Endometrium (tissue), 2 donors: ENCODE results near the gene AGTR1.

Source experiments
- FAIRE-seq: peaks from 2 replicates; lab custom pipeline; 2012; peaks lifted over from hg19 to GRCh38; lab: Jason Lieb, UNC
- donor health status: control.
- donor health status: control.

AGTR1 gene

GRCh38 chr3:148697306-148698189 is at the start of gene AGTR1:
TSS of gene AGTR1 (plus strand) at chr3:148697903. CDS start at chr3:148741036, 43,133 bp downstream.
- FAIRE-seq, result no peak

- no peak for FAIRE-seq
Measured at GRCh38 chr3:148648685-148649352, 48.9 kb upstream of the AGTR1 start.

GRCh38 chr3:148651549-148651948 is 46.2 kb upstream of the AGTR1 start:
- no peak for FAIRE-seq

- no peak for FAIRE-seq
Measured at GRCh38 chr3:148654433-148654832, 43.3 kb upstream of the AGTR1 start.

- no peak for FAIRE-seq
Measured at GRCh38 chr3:148657470-148657869, 40.2 kb upstream of the AGTR1 start.

GRCh38 chr3:148659512-148659911 is 38.2 kb upstream of the AGTR1 start:
- FAIRE-seq, result no peak

- no peak for FAIRE-seq
Measured at GRCh38 chr3:148680289-148680688, 17.4 kb upstream of the AGTR1 start.

GRCh38 chr3:148681080-148681479 is 16.6 kb upstream of the AGTR1 start:
- no peak for FAIRE-seq

- FAIRE-seq, result no peak
Measured at GRCh38 chr3:148682997-148683396, 14.7 kb upstream of the AGTR1 start.

GRCh38 chr3:148694116-148694515 is 3.6 kb upstream of the AGTR1 start:
- FAIRE-seq, result no peak

GRCh38 chr3:148698190-148698810 is 597 bp downstream of the AGTR1 start:
- FAIRE-seq, result no peak

GRCh38 chr3:148705314-148705713 is 7.6 kb downstream of the AGTR1 start:
- no peak for FAIRE-seq

- no peak for FAIRE-seq
Measured at GRCh38 chr3:148707601-148708380, 10.1 kb downstream of the AGTR1 start.

GRCh38 chr3:148708409-148708808 is 10.7 kb downstream of the AGTR1 start:
- no peak for FAIRE-seq

GRCh38 chr3:148709560-148710253 is 12.0 kb downstream of the AGTR1 start:
- no peak for FAIRE-seq

- FAIRE-seq, result no peak
Measured at GRCh38 chr3:148710665-148711064, 13.0 kb downstream of the AGTR1 start.

- FAIRE-seq, result no peak
Measured at GRCh38 chr3:148711981-148712666, 14.4 kb downstream of the AGTR1 start.

- FAIRE-seq, result no peak
Measured at GRCh38 chr3:148714521-148714920, 16.8 kb downstream of the AGTR1 start.

- FAIRE-seq, result no peak
Measured at GRCh38 chr3:148716657-148717056, 19.0 kb downstream of the AGTR1 start.

GRCh38 chr3:148717885-148718561 is 20.3 kb downstream of the AGTR1 start:
- no peak for FAIRE-seq
